HCT116 (cell line): ENCODE measurements around the gene SYNRG. TPM values are rescaled to one million over a fixed set of nuclear protein-coding genes. Genes with fewer than 3 reads are reported as not detected.

ENCODE experiments used
- ATAC-seq: fragments of 200-7000 bp; cut with Tn5 transposase; 2 replicates; pipeline ENCODE4 v1.9.1; 2020; ENCODE audit warnings: mild to moderate bottlenecking, moderate library complexity
- BruUV-seq: library from RNA; stranded (reverse); fragments of 400-500 nt; replicated peaks from 2 replicates; lab custom pipeline; 2021; lab: Mats Ljungman, UMichigan
- CTCF ChIA-PET: fragments of 300-600 bp; sonication (Branson Sonifier 250); formaldehyde crosslinking; loops from one replicate; lab custom pipeline; 2021; ENCODE audit warnings: antibody characterized with exemption; lab: Charles Lee
- POLR2A ChIA-PET: fragments of 300-600, 350-600 bp; sonication (Branson Sonifier 250); formaldehyde crosslinking; loops from one replicate; lab custom pipeline; 2021; ENCODE audit warnings: antibody characterized with exemption; lab: Charles Lee
- RAD21 ChIA-PET, 2 experiments: fragments of 300-600 bp; sonication (Branson Sonifier 250); formaldehyde crosslinking; loops; one replicate each; lab custom pipeline; 2023; ENCODE audit warnings: low total read pairs in 2 of 2; ENCODE audit not compliant: uncharacterized antibody in 2 of 2, unreplicated experiment in 2 of 2, low non-redundant PET in 1 of 2; lab: Charles Lee
- DNase-seq: peaks from one replicate; pipeline ENCODE4 v3.0.0-alpha.2; 2010; ENCODE audit warnings: low read depth, low spot score
- H2AFZ ChIP-seq: fragments of 200-600 bp; shearing (Covaris generic), sonication (generic); 2 replicates; pipeline ENCODE4 v1.6.1; 2017; ENCODE audit warnings: low read depth, mixed run types, mixed read lengths, antibody characterized with exemption, low read length; ENCODE audit not compliant: poor library complexity, severe bottlenecking
- H3K27ac ChIP-seq: 2 replicates; pipeline ENCODE4 v1.5.1; 2012; ENCODE audit warnings: low read depth, low read length
- H3K27me3 ChIP-seq: fragments of 200-600 bp; sonication (generic); 2 replicates; pipeline ENCODE4 v1.6.1; 2016; ENCODE audit warnings: mixed run types, low read length, mixed read lengths; ENCODE audit not compliant: insufficient read depth
- H3K36me3 ChIP-seq, 2 experiments: fragments of 200-500 bp in 1 of 2; fragments of 200-600 bp in 1 of 2; sonication (Bioruptor generic) in 1 of 2; sonication (generic) in 1 of 2; 2 replicates each; pipeline versions ENCODE4 v1.5.1 to v1.6.1; 2014 to 2016; ENCODE audit warnings: low read length in 2 of 2, inconsistent platforms in 1 of 2, mixed read lengths in 1 of 2, mixed run types in 1 of 2; ENCODE audit not compliant: insufficient read depth in 2 of 2, control insufficient read depth in 1 of 2
- H3K4me1 ChIP-seq, 2 experiments: fragments of 200-600 bp in 1 of 2; sonication (generic) in 1 of 2; 2 replicates each; pipeline versions ENCODE4 v1.5.1 to v1.6.1; 2012 to 2017; ENCODE audit warnings: low read length in 2 of 2, inconsistent platforms in 1 of 2, mild to moderate bottlenecking in 1 of 2, mixed read lengths in 1 of 2, mixed run types in 1 of 2, moderate library complexity in 1 of 2; ENCODE audit not compliant: insufficient read depth in 2 of 2, control insufficient read depth in 1 of 2
- H3K4me2 ChIP-seq: fragments of 200-600 bp; sonication (generic); 2 replicates; pipeline ENCODE4 v1.6.1; 2017; ENCODE audit warnings: mixed run types, low read length, mixed read lengths
- H3K4me3 ChIP-seq, 2 experiments: fragments of 200-600 bp in 1 of 2; sonication (generic) in 1 of 2; replicated peaks in 1 of 2; 2 replicates each; pipeline ENCODE4 v1.5.1; 2011 to 2016; ENCODE audit warnings: low read length in 2 of 2, control low read depth in 1 of 2, low read depth in 1 of 2, mild to moderate bottlenecking in 1 of 2, mixed read lengths in 1 of 2, mixed run types in 1 of 2
- H3K79me2 ChIP-seq: fragments of 200-600 bp; sonication (generic); 2 replicates; pipeline ENCODE4 v1.6.1; 2017; ENCODE audit warnings: mild to moderate bottlenecking, mixed run types, low read length, moderate library complexity, mixed read lengths; ENCODE audit not compliant: insufficient read depth
- H3K9ac ChIP-seq: fragments of 200-600 bp; sonication (generic); 2 replicates; pipeline ENCODE4 v1.6.1; 2016; ENCODE audit warnings: low read length, mixed read lengths
- H3K9me2 ChIP-seq: fragments of 200-600 bp; sonication (generic), shearing (Covaris generic); 2 replicates; pipeline ENCODE4 v1.6.1; 2017; ENCODE audit warnings: mixed run types, mild to moderate bottlenecking, moderate library complexity; ENCODE audit not compliant: insufficient read depth
- H3K9me3 ChIP-seq, 2 experiments: fragments of 200-500 bp in 1 of 2; fragments of 200-600 bp in 1 of 2; sonication (Bioruptor generic) in 1 of 2; sonication (generic) in 1 of 2; 2 replicates each; pipeline ENCODE4 v1.6.1; 2014 to 2017; ENCODE audit warnings: low read length in 2 of 2, mixed read lengths in 2 of 2, inconsistent platforms in 1 of 2, low read depth in 1 of 2, mild to moderate bottlenecking in 1 of 2, mixed run types in 1 of 2, moderate library complexity in 1 of 2; ENCODE audit not compliant: control insufficient read depth in 1 of 2, insufficient read depth in 1 of 2
- H4K20me1 ChIP-seq: fragments of 200-600 bp; sonication (generic), shearing (Covaris generic); 2 replicates; pipeline ENCODE4 v1.6.1; 2017; ENCODE audit warnings: mixed run types, mild to moderate bottlenecking, moderate library complexity; ENCODE audit not compliant: insufficient read depth
- CBX3 ChIP-seq: IDR thresholded peaks from 2 replicates; pipeline ENCODE4 v1.6.1; 2012; ENCODE audit warnings: low read depth
- CEBPB ChIP-seq: IDR thresholded peaks from 2 replicates; pipeline ENCODE4 v1.6.1; 2012; ENCODE audit warnings: low read depth
- ELF1 ChIP-seq: IDR thresholded peaks from 2 replicates; pipeline ENCODE4 v1.6.1; 2012; ENCODE audit warnings: low read depth, borderline replicate concordance
- EZH2 ChIP-seq: fragments of 200-600 bp; sonication (generic); IDR thresholded peaks from 2 replicates; pipeline ENCODE4 v1.6.1; 2017; ENCODE audit warnings: antibody characterized with exemption, mixed run types
- EZH2phosphoT487 ChIP-seq: fragments of 200-600 bp; IDR thresholded peaks from 2 replicates; pipeline ENCODE4 v1.6.1; 2018; ENCODE audit warnings: antibody characterized with exemption, borderline replicate concordance
- JUND ChIP-seq: IDR thresholded peaks from 2 replicates; pipeline ENCODE4 v1.6.1; 2012
- POLR2AphosphoS5 ChIP-seq: IDR thresholded peaks from 2 replicates; pipeline ENCODE4 v1.6.1; 2011; ENCODE audit warnings: mild to moderate bottlenecking, low read depth, low read length, moderate library complexity
- RAD21 ChIP-seq: IDR thresholded peaks from 2 replicates; pipeline ENCODE4 v1.6.1; 2012; ENCODE audit warnings: low read depth, mild to moderate bottlenecking
- REST ChIP-seq: IDR thresholded peaks from 2 replicates; pipeline ENCODE4 v1.6.1; 2012; ENCODE audit warnings: low read depth
- SIN3A ChIP-seq: IDR thresholded peaks from 2 replicates; pipeline ENCODE4 v1.6.1; 2012; ENCODE audit warnings: low read depth
- SRF ChIP-seq: IDR thresholded peaks from 2 replicates; pipeline ENCODE4 v1.6.1; 2012; ENCODE audit warnings: low read depth
- ZFX ChIP-seq: fragments of 450-650 bp; IDR thresholded peaks from 2 replicates; pipeline ENCODE4 v1.6.1; 2017
- intact Hi-C: fragments of 100-400 bp; cut with micrococcal nuclease; formaldehyde crosslinking; loops from 2 replicates; pipeline ENCODE4 v1.10.0; 2022
- total RNA-seq: library from RNA; stranded (reverse); gene quantifications from one replicate; pipeline ENCODE4 v1.2.1, GENCODE V29; 2021; ENCODE audit not compliant: unreplicated experiment

Gene SYNRG
- total RNA-seq, 1 experiment from 2014 or later, result 23.8 TPM

- Histone ChIP-seq H3K9me3 (no peaks in the 10 kb centered on the region), H3K79me2 (peaks cover 50% of the 10 kb centered on the region), H3K27me3 (no peaks in the 10 kb centered on the region), H4K20me1 (no peaks in the 10 kb centered on the region), H3K4me1 (peaks cover 15 to 21% of the 10 kb centered on the region in 2 experiments), H3K9ac (no peak overlapping the region), H3K27ac (no peak overlapping the region), H3K9me2 (no peaks in the 10 kb centered on the region), H3K36me3 (0 out of 4 replicates have a peak, but pooled peaks cover 0 to 1% of the 10 kb centered on the region in 2 experiments), H3K4me3 (no peak overlapping the region), H3K4me2 (no peak overlapping the region), H2AFZ (no peak overlapping the region)
- POLR2A ChIA-PET, result no interaction called here
- TF ChIP-seq REST (no peak), JUND (no peak), ZFX (no peak), CEBPB (no peak), ELF1 (no peak), EZH2 (no peak), SRF (no peak)
- no peak for DNase-seq
- RAD21 ChIA-PET, result no interaction called here
- no TSS peak for BruUV-seq
- no peak for ATAC-seq
- intact Hi-C loops, result loop anchor here (5.0 to 10.0 kb wide), 2 partner anchors 50 to 113 kb away; no protein-coding TSS in a partner anchor
- CTCF ChIA-PET, result no interaction called here
Observed at GRCh38 chr17:37605081-37605480, 4.1 kb downstream of the SYNRG start.

- Histone ChIP-seq H4K20me1 (no peaks in the 10 kb centered on the region), H3K27me3 (no peaks in the 10 kb centered on the region), H3K4me3 (no peak overlapping the region), H3K79me2 (peaks cover 50% of the 10 kb centered on the region), H3K9me2 (no peaks in the 10 kb centered on the region), H3K9ac (no peak overlapping the region), H3K27ac (no peak overlapping the region), H2AFZ (no peak overlapping the region), H3K36me3 (0 out of 4 replicates have a peak, but pooled peaks cover 0 to 2% of the 10 kb centered on the region in 2 experiments), H3K4me1 (peaks cover 11 to 16% of the 10 kb centered on the region in 2 experiments), H3K9me3 (no peaks in the 10 kb centered on the region), H3K4me2 (no peak overlapping the region)
- no TSS peak for BruUV-seq
- ChIA-PET CTCF (no interaction called here), RAD21 (no interaction called here), POLR2A (no interaction called here)
- ATAC-seq (no peak), DNase-seq (no peak)
- intact Hi-C loops, result loop anchor here (10.0 kb wide), 1 partner anchor 50 kb away; no protein-coding TSS in a partner anchor
- TF ChIP-seq SIN3A (no peak), ELF1 (no peak), EZH2 (no peak), RAD21 (no peak), CBX3 (no peak), POLR2AphosphoS5 (no peak), EZH2phosphoT487 (no peak)
Observed at GRCh38 chr17:37604556-37604955, 4.7 kb downstream of the SYNRG start.
